ENCODE measurements around the gene KYNU.
A peak's percentile ranks its signal among the peaks of the same experiment; 100 is the strongest.

KYNU gene

DNA sequence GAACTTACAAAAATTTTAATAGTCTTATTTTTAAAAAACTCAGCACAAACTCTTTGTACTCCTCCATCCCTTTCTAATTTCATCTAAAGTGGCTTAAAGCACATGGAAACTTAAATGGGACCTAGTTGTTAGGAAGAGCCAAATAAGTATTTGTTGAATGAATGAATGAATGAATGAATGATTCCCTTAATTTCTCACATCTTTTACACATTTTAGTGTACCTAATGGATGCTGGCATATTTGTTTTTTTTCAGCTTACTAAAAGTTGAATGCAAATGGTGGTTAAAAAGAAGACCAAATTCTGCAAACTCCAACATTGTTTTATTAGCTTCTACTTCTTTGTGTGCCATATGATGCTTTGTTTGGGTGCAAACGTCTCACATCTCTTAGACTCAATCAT, 89.6 kb downstream of the KYNU start:
- no peak for DNase-seq

DNA sequence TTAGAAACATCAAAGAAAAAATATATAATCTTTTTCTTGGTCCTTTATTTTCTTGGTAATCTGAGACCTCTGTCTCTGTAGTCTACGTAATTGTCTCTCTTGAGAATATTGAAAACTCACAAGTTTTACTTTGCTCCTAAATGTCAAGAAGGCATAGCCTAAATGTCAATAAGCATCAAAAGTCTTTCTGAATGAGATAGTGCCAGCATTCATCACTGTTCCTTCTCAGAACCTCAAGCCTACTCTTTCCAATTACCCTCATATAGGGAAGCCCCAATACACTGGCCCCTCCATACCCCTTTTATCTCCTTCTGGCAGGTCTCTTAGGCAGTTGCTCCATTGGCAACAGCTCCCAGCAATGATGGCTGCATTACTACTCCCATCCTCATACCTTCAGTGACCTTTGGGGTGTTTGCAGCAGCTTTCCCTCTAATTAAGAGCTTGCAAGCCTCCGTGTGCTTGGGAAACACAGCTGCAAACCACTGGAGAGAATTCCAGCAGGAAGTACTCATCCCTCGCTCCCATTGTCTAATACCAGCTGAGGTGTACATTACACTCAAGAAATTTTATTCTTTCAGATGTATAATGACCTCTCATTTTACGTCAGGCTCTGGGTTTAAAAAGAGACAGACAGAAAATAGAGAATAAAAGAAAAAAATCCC, 95.8 kb downstream of the KYNU start:
- no peak for DNase-seq

DNA sequence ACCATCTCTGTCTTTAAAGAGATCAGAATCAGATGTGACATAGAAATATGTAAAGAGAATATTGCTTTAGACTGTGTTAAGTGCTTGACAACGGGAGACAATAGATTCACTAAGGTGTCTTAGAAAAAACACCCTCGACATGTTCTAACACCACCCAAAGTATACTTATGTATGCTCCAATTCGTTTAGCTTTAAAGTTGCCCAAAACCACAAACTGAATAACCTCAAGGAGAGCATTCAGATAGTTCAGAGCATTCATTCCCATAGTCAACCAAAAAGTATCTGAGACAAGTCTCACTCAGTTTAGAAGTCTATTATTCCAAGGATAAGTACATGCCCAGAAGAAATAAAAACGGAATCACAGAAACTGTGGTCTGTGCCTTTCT, 96.4 kb downstream of the KYNU start:
- DNase-seq, result no peak

DNA sequence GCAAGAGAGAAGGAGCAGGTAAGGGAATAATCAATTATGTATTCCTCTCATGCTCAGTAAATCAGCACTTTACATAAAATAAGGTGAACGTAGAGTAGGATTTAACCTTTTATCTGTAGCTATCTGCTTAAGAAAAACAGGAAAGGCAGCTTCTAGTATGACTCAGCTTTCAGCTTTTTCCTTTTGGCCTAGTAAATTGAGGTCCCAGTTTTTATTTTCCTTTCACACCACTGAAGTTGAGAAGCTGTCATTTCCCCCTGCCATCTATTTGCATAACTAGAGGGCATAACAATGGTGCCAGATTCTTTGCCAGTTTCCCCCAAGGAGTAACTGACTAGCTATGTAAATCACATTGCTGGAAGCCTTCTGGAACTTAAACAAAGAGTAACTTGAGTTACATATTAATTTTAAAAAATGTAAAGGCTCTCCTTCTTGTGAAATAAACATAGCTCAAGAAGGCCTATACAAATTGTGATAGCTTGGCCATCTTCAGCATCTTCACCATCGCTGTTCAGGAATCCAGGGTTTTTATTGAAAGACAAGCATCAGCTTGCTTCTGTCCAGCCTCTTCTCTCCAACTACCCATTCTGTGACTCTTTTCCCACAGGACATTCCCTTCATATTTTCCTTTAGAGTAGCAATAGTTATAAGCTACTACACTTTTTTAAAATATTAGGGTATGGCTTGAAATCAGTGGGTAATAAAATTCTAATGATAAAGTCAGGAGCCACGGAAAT, 97.0 kb downstream of the KYNU start:
- no peak for DNase-seq

DNA sequence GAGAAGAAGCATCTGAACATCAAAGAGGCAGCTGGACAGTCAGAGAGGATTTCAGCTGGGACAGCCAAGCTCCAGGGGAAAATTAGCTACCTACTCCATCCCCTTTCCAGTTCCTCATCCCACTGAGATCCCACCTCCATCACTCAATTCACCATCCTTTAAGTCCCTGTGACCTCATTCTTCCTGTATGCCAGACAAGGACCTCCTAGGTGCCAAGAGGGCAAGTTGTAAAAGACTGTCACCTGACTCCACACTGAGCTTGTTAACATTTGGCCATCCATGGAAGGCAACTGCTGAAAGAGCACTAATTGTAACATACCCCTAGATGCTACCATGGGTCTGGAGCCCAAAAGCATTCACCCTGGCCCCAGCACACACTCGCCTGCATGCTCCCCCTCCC, 97.8 kb downstream of the KYNU start:
- no peak for DNase-seq

DNA sequence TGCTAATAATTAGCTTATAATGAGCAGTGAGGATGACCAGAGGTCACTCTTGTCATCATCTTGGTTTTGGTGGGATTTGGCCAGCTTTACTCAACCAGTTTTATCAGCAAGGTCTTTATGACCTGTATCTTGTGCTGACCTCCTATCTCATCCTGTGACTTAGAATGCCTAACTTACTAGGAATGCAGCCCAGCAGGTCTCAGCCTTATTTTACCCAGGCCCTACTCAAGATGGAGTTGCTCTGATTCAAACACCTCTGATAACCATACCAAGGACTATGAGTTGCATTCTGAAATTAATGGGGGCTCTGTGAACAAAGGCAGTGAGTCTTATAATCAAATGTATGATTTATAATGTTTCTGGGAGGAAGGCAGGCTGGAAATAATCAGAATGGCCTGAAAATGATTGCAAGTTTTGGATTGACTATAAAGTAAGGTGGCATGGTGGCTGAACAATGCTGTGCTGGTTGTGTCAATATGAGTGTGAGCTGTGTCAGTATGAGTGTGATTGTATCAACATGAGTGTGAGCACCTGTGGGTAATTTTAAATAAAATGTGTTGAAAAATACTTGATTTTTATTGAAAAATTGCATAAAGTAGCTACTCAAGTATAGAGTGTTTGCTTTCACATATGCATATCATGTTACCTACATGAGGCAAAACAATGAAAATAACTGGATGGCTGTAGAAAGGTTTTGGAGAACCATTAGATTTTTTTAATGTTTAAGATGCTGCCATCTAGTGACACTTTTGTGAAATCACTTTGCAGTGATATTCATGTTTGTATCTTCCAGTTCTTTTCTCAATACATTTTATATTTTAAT, 103.0 kb downstream of the KYNU start:
- DNase-seq, result peak; percentile 52 to 53

DNA sequence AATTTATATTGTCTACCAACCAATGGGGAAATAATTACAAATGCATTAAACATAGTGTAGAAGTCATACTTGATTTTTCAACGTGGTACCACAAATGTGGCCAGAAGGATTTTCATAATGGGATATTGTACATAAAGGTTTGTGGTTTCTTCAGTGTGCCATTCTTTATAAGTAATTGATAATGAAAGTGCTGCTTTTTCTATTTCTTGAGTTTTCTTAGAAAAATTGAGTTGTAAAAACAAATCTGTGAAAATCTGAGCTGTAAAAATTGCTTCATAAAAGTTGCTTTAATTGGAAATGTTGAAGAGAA, 103.6 kb downstream of the KYNU start:
- no peak for DNase-seq

DNA sequence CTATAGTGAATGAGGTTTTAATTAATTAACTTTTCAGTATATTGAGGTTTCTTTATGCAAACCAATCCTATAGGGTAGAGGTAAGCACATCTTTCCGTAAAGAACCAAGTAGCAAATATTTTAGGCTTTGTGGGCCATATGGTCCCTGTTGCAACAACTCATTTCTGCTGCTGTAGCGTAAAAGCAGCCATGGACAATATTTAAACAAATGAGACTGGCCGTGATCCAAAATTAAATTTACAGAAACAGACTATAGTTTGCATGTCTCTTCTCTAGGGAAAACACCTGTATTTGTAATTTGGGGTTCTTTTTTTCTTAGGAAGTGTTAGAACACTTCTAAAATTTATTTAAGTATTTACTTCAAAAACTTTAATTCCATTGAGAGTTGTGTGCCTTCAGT, 104.3 kb downstream of the KYNU start:
- DNase-seq, result no peak

DNA sequence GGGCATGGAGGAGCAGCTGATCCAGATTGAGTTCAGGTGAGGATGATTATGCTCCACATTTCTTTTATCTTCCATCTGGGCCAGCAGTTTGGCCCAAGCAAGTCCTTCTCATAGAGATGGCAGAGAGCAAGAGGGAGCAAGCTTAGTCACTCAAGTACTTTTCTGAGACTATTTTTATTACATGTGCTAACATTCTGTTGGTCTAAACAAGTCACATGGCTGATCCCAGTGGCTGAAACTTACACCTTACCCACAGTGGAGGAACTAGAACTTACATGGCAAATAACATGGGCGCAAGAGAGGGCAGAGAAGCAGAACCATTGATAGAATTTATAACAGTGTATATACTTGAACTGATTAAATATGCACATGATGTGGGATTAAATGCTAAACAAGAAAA, 105.7 kb downstream of the KYNU start:
- no peak for DNase-seq

DNA sequence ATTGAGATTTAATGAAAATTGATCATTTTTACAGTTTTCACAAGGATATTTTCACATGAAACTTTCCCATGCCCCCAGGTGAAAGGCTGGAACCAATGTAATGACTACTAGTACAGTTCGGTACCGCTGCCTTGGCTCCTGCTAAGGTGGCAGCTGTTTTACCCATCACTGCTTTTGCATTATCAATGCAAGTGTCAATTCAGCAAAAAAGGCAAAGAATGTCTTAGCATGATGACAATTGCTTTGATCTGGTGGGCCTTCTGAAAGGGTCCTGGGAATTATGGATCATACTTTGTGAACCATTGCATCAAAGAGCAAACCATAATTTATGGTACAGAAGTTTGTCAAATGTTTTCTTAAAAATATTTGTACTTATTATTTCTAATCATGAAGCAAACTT, 107.2 kb downstream of the KYNU start:
- DNase-seq, result no peak

DNA sequence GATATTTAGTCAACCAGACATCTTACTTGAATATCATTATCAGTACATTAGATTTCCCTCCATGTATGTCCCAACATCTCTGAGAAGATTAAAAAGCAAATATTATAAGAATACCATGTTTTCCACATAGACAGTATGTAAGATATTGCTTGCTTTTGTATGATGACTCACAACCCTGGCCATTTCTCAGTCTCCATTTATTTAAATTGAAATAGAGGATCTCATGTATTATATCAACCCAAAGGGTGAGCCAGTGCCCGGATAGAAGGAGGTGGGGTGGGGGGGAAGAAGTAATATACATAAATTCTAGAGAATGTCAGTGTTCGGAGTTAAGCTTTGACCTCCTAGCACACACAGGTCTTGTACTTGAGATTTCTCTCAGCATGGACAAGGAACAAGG, 109.6 kb downstream of the KYNU start:
- no peak for DNase-seq

DNA sequence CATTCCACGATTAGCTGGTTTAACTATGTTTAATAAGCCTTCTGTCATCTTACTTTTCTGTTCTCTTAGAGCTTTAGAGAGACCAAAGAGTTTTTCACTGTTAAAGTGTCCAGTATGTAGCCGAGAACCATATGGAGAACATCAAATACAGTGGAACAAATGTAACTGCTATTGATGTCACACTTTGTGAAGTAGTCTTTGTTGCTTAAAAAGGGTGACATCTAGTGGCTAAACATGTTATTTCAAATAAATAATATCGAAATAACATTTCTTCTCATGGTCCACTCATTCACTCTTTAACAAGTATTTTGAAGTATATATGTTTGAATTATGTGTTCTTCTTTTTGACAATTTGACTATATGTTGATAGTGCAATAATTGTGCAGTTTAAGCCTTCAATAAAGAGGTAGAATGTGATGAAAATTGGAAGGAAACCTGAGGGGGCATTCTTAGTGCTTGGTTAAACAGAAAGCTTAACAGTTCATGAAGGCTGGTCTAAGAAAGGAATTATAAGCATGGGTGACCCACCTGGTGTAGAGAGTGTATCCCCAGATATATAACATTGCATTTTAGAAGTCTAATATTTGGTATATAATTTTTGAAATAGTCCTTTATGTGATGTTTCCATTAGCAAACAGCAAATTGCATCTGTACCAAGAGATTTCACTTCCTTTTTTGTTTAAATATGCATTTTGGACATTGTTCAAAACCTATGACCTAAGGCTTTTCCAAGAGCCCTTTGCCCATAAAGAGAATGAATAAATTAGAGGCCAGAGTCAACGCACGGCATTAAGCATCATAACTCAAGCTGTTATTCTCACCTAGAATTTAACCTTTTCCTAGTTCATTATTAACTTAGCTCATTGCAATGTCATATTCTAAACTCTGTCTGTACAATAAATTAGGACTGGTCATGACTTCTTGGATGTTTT, 112.1 kb downstream of the KYNU start:
- DNase-seq, result peak; percentile 59 to 73

DNA sequence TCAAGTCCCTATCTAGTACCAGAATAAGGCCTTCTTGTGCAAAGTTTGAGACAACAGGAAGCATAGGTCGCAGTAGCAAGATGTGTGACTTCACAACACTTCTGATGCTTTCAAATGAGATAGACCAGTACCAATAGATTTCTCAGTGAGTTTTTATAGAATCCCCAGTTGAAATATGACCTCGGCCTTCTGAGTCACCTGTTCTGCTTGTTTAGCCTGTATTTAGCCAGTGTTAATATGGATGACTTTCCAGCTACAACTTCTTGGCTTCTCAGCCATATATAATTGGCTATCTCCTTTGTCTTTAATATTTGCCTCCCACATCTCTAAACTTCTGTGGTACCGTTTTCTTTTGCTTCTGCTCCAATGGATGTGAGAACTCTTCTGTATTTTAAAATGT, 113.8 kb downstream of the KYNU start:
- DNase-seq, result no peak

DNA sequence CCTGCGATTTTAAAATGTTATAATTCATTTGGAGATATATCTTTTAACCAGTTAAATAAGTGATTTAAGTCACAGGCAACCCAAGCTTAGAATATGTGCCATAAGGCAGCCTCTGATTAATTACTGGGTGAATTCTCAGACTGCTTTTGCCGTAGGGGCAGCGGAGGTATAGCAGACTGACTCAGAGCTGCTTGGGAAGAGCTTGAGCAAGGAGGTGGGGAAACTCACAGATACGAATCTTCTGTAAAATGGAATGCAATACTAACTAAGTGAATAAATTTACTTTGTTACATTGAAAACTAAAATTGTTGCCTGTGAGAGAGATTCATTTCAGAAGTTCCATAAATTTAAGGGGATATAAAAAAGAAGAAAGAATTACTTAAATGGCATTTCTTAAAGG, 115.4 kb downstream of the KYNU start:
- DNase-seq, result no peak

DNA sequence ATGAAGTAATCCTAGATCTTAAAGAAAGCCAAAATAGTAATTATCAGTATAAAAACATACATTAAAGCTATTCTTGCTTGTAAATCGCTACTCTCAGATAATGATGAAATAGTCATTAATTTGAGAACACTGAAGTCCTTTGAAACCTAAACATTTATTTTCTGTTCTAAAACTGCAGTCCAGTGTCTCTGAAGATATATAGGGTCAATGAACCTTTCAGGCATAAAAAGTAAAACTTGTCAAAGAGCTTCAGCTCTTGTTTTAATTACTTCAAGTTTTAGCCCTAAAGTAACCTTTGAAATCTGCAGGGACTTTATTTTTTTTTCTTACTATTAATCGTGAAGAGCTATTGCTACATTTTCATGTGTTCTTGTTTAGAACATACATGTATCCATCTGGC, 116.3 kb downstream of the KYNU start:
- no peak for DNase-seq

DNA sequence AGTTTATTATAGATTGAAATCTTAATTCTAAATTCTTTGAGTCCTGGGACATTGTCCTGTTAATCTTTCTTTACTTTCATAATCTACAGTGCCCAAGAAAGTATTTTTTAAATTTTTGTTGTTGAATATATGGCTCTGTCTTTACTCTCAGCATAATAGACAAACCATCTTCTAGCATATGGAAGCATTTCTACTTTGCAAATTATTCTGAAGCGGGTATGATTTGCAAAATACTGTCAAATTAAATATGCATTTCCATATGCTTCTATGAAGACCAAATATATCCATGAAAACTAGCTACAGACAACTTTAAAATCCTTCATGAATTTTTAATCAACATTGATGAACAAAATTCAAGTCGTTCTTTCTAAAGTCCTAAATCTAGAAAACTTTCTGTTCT, 117.2 kb downstream of the KYNU start:
- no peak for DNase-seq

DNA sequence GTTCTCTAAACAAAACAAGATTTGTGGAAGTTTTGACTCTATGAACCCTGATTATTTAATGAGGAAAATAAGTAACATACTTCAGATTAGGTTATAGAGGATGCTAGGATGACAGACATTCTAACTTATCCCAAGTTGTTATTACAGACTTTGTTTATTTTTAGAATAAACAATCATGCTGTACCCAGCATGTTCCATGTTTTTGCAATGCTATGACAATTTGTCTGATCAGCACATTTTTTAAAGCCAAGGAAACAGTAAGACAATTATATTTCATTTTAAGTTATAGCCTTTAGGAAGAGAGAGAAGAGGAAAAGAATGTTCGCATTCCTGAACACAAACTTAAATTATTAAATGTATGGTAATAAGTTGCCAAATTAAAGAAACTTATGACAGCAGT, 119.8 kb downstream of the KYNU start:
- no peak for DNase-seq

DNA sequence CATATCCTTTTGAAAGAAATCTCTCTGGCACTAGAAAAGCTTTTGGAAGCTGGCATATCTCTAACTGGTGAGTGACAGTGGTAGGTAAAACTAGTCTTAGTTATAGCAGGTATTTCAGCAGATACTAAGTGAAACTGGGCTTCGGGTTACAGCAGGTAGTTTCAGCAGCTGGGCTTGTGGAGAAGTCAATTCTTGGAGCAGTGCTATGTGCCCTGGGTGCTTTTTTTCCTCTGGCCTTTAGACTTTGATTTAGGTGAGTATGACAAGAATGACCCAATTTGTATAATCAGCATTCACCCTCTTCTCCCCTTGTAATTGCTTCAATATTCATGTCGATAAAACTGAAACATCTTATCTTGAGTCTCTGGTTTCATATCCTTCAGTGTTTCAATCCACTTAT, 123.1 kb downstream of the KYNU start:
- no peak for DNase-seq

DNA sequence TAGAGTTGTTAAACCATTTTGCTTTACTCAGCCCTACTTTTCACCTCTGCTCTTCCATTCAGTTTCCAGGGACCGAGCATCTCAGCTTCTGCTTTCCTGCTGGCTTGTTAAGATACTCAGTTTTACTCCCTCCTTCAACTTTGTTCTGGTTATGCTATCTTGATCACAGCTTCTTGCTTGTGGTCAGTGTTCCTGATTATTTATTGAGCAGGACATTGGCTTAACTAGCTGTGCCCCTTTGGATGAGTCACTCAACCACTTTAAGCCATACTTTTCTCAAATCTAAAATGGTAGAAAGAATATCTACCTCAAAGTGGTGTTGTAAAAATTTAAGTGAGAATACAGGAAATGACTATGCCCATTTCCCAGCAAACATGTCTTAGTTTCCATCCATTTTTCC, 124.0 kb downstream of the KYNU start:
- no peak for DNase-seq

DNA sequence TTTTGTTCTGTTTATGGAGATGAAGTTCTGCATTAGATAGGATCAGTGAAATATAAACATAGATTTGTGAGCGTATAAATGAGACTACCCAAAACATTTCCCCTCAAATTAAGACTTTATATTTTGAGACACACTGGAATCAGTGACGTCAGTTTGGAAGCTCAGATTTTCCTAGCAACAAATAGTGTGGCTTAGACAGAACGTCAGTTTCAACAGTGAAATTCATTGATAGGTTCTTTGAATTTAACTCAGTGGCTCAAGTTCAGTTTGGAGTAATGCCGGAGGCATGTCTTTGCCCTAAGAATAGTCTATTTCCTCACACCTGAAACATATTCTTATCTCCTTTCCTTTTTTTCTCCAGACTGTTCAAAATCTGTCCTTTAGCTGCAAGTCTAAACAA, 138.2 kb downstream of the KYNU start:
- DNase-seq, result no peak

DNA sequence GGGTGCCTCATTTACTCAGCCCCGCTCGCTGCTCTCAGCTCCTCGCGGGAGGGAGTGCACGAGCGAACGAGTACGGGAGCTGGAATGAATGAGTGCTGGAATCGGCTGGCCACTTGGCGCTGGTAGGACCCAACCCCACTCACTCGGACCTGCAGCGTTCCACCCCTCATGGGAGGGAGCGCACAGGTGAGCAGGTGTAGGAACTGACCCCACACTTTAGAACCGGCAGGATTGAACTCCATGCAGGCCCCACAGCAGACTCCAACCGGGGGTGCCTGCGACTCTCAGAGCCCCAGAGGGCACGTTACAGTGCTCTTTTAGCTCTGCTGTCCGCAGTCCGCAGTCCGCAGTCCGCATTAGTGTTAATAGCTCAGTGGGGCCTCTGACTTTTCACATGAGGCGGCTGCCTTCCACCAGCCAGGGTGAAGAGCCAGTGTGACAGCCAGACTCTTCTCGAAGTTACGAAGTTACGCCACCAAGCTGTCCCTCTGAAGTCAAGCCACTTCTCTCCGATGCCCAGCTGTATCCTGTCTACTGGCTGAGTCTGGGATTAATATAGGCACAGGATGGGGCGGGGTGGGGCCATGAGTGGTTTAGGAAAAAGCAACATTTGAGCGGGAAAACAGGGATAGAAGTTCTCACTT, 149.1 kb downstream of the KYNU start:
- no peak for DNase-seq

DNA sequence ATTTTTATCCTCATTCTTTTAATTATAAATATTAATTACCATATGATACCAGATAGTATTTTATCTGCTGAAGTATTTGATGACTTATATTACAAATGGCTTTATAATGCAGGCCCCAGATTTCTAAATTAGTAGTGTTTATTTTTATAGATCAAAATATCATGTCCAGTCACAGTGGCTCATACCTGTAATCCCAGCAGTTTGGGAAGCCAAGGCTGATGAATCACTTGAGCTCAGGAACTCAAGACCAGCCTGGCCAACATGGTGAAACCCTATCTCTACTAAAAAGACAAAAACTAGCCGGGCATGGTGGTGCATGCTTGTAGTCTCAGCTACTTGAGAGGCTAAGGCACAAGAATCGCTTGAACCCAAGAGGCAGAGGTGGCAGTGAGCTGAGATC, 151.7 kb downstream of the KYNU start:
- no peak for DNase-seq

DNA sequence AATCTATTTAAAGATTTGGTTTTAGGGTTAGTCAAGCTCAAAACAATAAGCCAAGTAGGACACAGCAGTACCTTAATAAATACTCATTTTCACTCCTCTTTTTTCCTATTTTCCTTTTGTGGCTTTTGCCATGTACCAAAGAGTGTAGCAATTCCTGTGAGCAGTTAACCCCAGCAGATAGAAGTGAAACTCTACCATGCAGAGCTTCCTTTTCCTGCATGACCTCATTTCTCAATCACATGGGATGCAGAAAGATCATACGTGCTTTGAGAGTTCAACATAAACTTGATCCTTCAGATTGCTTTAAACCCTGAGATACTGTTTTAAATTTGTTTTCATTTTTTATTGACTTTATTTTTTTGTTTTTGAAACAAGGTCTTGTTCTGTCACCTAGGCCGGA, 152.7 kb downstream of the KYNU start:
- peak; percentile 81 to 82 for DNase-seq
